MM.1S (cell line): ENCODE results near the gene ZNF219.

Experiments
- DNase-seq: peaks from one replicate; pipeline ENCODE4 v3.0.0-alpha.2; 2015
- H2AFZ ChIP-seq: fragments of 300-600 bp; sonication (generic); 2 replicates; pipeline ENCODE4 v1.6.0; 2016; ENCODE audit warnings: antibody characterized with exemption, low read length
- H3F3A ChIP-seq: fragments of 300-600 bp; sonication (generic); 2 replicates; pipeline ENCODE4 v1.6.1; 2016; ENCODE audit warnings: mild to moderate bottlenecking, antibody characterized with exemption, low read length, moderate library complexity, mixed read lengths; ENCODE audit not compliant: insufficient read depth
- H3K27ac ChIP-seq: fragments of 300-600 bp; sonication (generic); 2 replicates; pipeline ENCODE4 v1.5.1; 2016; ENCODE audit warnings: mild to moderate bottlenecking, low read length
- H3K27me3 ChIP-seq: fragments of 300-600 bp; sonication (generic); replicated peaks from 2 replicates; pipeline ENCODE4 v1.6.0; 2016; ENCODE audit warnings: low read length; ENCODE audit not compliant: insufficient read depth
- H3K36me3 ChIP-seq: fragments of 300-600 bp; sonication (generic); replicated peaks from 2 replicates; pipeline ENCODE4 v1.6.1; 2016; ENCODE audit warnings: mild to moderate bottlenecking, low read length, mixed read lengths; ENCODE audit not compliant: insufficient read depth
- H3K4me1 ChIP-seq: fragments of 300-600 bp; sonication (generic); 2 replicates; pipeline ENCODE4 v1.6.1; 2016; ENCODE audit warnings: low read length, mixed read lengths
- H3K4me2 ChIP-seq: fragments of 300-600 bp; sonication (generic); 2 replicates; pipeline ENCODE4 v1.6.0; 2016; ENCODE audit warnings: low read depth, low read length
- H3K4me3 ChIP-seq: fragments of 300-600 bp; sonication (generic); 2 replicates; pipeline ENCODE4 v1.5.1; 2016; ENCODE audit warnings: low read length, mixed read lengths
- H3K79me2 ChIP-seq: fragments of 300-600 bp; sonication (generic); 2 replicates; pipeline ENCODE4 v1.6.1; 2016; ENCODE audit warnings: mixed run types, low read length, mixed read lengths
- H3K9ac ChIP-seq: fragments of 300-600 bp; sonication (generic); 2 replicates; pipeline ENCODE4 v1.6.1; 2016; ENCODE audit warnings: low read length, mixed read lengths
- H3K9me2 ChIP-seq: fragments of 300-600 bp; sonication (generic); replicated peaks from 2 replicates; pipeline ENCODE4 v1.6.1; 2016; ENCODE audit warnings: mild to moderate bottlenecking, low read length, mixed read lengths; ENCODE audit not compliant: insufficient read depth
- H3K9me3 ChIP-seq: fragments of 300-600 bp; sonication (generic); replicated peaks from 2 replicates; pipeline ENCODE4 v1.6.1; 2016; ENCODE audit warnings: mild to moderate bottlenecking, low read length, mixed read lengths; ENCODE audit not compliant: insufficient read depth
- H4K20me1 ChIP-seq: fragments of 300-600 bp; sonication (generic); 2 replicates; pipeline ENCODE4 v1.6.1; 2016; ENCODE audit warnings: mild to moderate bottlenecking, low read length, moderate library complexity, mixed read lengths; ENCODE audit not compliant: insufficient read depth
- CTCF ChIP-seq: fragments of 300-600 bp; sonication (generic); IDR thresholded peaks from 2 replicates; pipeline ENCODE4 v1.5.1; 2016; ENCODE audit warnings: antibody characterized with exemption, low read length, mixed read lengths
- EZH2 ChIP-seq: fragments of 300-600 bp; sonication (generic); optimal IDR thresholded peaks from 2 replicates; pipeline ENCODE3; 2017; ENCODE audit warnings: low read depth, mild to moderate bottlenecking, antibody characterized with exemption, low read length, mixed read lengths
- EZH2phosphoT487 ChIP-seq: fragments of 300-600 bp; sonication (generic); IDR thresholded peaks from 2 replicates; pipeline ENCODE4 v1.6.1; 2018; ENCODE audit warnings: antibody characterized with exemption, low read length

ZNF219 gene

GRCh38 chr14:21061347-21061668, 37.1 kb downstream of the ZNF219 start:
- H3K27me3 ChIP-seq: no peaks in the 10 kb centered on the region
- no peaks in the 10 kb centered on the region for H3K9me2 ChIP-seq
- no peaks in the 10 kb centered on the region for H3K4me1 ChIP-seq
- H3F3A ChIP-seq: no peaks in the 10 kb centered on the region
- no peaks in the 10 kb centered on the region for H3K36me3 ChIP-seq
- no peak overlapping the region for H3K4me2 ChIP-seq
- TF ChIP-seq EZH2phosphoT487: no peak
- no peak for TF ChIP-seq CTCF
- TF ChIP-seq EZH2: no peak
- no peak overlapping the region for H3K4me3 ChIP-seq
- no peaks in the 10 kb centered on the region for H3K9me3 ChIP-seq
- no peak overlapping the region for H3K9ac ChIP-seq
- H3K79me2 ChIP-seq: no peaks in the 10 kb centered on the region
- no peak for DNase-seq
- H3K27ac ChIP-seq: no peak overlapping the region
- H2AFZ ChIP-seq: no peak overlapping the region
- H4K20me1 ChIP-seq: no peaks in the 10 kb centered on the region

- no peaks in the 10 kb centered on the region for H3K36me3 ChIP-seq
- DNase-seq: no peak
- no peak overlapping the region for H3K4me2 ChIP-seq
- H3F3A ChIP-seq: no peaks in the 10 kb centered on the region
- H3K9ac ChIP-seq: no peak overlapping the region
- H3K27ac ChIP-seq: no peak overlapping the region
- H3K9me3 ChIP-seq: no peaks in the 10 kb centered on the region
- H3K27me3 ChIP-seq: no peaks in the 10 kb centered on the region
- H3K9me2 ChIP-seq: no peaks in the 10 kb centered on the region
- no peaks in the 10 kb centered on the region for H4K20me1 ChIP-seq
- no peak overlapping the region for H2AFZ ChIP-seq
- no peaks in the 10 kb centered on the region for H3K79me2 ChIP-seq
- H3K4me3 ChIP-seq: no peak overlapping the region
- no peak for TF ChIP-seq EZH2
- no peak for TF ChIP-seq CTCF
- TF ChIP-seq EZH2phosphoT487: no peak
- no peaks in the 10 kb centered on the region for H3K4me1 ChIP-seq
These were observed 37.7 kb downstream of the ZNF219 start for GRCh38 chr14:21060614-21061346.

- H3K4me3 ChIP-seq: no peak overlapping the region
- no peak for TF ChIP-seq CTCF
- TF ChIP-seq EZH2phosphoT487: no peak
- TF ChIP-seq EZH2: no peak
- no peak overlapping the region for H2AFZ ChIP-seq
- DNase-seq: no peak
- H3K9ac ChIP-seq: no peak overlapping the region
- H3K36me3 ChIP-seq: no peaks in the 10 kb centered on the region
- H3K4me1 ChIP-seq: no peaks in the 10 kb centered on the region
- H4K20me1 ChIP-seq: no peaks in the 10 kb centered on the region
- H3K27ac ChIP-seq: no peak overlapping the region
- no peaks in the 10 kb centered on the region for H3K27me3 ChIP-seq
- no peaks in the 10 kb centered on the region for H3K9me3 ChIP-seq
- no peak overlapping the region for H3K4me2 ChIP-seq
- no peaks in the 10 kb centered on the region for H3K9me2 ChIP-seq
- no peaks in the 10 kb centered on the region for H3K79me2 ChIP-seq
- no peaks in the 10 kb centered on the region for H3F3A ChIP-seq
These were observed 38.4 kb downstream of the ZNF219 start for GRCh38 chr14:21059842-21060613.
